ENCODE measurements around the gene FAM120B.

The FAM120B gene

GRCh38 chr6:170371588-170371987 lies 65.0 kb downstream of the FAM120B start:
- H3K9me3 ChIP-seq = no peaks in the 10 kb centered on the region
- H3K9ac ChIP-seq = no peak overlapping the region
- no peaks in the 10 kb centered on the region for H3K27me3 ChIP-seq
- peaks cover 13% of the 10 kb centered on the region for H3K4me1 ChIP-seq
- peaks cover 2% of the 10 kb centered on the region; the same call in 1 of the 2 replicates for H4K20me1 ChIP-seq
- H3K4me3 ChIP-seq = no peak overlapping the region
- peaks cover 37% of the 10 kb centered on the region for H3K36me3 ChIP-seq
- no peak for TF ChIP-seq Cebpa-rat (IDR thresholded peaks at IDR 0.05)
- no peak overlapping the region for H3K27ac ChIP-seq
- no peak overlapping the region for H3K4me2 ChIP-seq

GRCh38 chr6:170372380-170373325 lies 66.1 kb downstream of the FAM120B start:
- Histone ChIP-seq H4K20me1 (no peaks in the 10 kb centered on the region), H3K27me3 (no peaks in the 10 kb centered on the region), H3K9ac (no peak overlapping the region), H3K4me1 (peaks cover 20% of the 10 kb centered on the region), H3K9me3 (no peaks in the 10 kb centered on the region), H3K27ac (no peak overlapping the region), H3K4me2 (no peak overlapping the region), H3K36me3 (peaks cover 27% of the 10 kb centered on the region), H3K4me3 (no peak overlapping the region)
- no peak for TF ChIP-seq Cebpa-rat (IDR thresholded peaks at IDR 0.05)

- Histone ChIP-seq H3K4me1 (peaks cover 32% of the 10 kb centered on the region), H3K4me3 (no peak overlapping the region), H3K36me3 (peaks cover 15% of the 10 kb centered on the region), H3K27me3 (no peaks in the 10 kb centered on the region), H4K20me1 (no peaks in the 10 kb centered on the region), H3K9ac (no peak overlapping the region), H3K4me2 (no peak overlapping the region), H3K9me3 (no peaks in the 10 kb centered on the region), H3K27ac (no peak overlapping the region)
- no peak for TF ChIP-seq Cebpa-rat (IDR thresholded peaks at IDR 0.05)
Measured at GRCh38 chr6:170374571-170375444, 68.2 kb downstream of the FAM120B start.

- H3K4me3 ChIP-seq = no peak overlapping the region
- H3K36me3 ChIP-seq = peaks cover 14% of the 10 kb centered on the region
- no peaks in the 10 kb centered on the region for H4K20me1 ChIP-seq
- no peaks in the 10 kb centered on the region for H3K9me3 ChIP-seq
- 0 out of 2 replicates have a peak overlapping the region, but pooled peaks have one; percentile 38 for H3K27ac ChIP-seq
- no peak for TF ChIP-seq Cebpa-rat (IDR thresholded peaks at IDR 0.05)
- H3K4me1 ChIP-seq = peaks cover 32% of the 10 kb centered on the region
- no peak overlapping the region for H3K4me2 ChIP-seq
- H3K9ac ChIP-seq = no peak overlapping the region
- H3K27me3 ChIP-seq = no peaks in the 10 kb centered on the region
Measured at GRCh38 chr6:170375661-170376060, 69.1 kb downstream of the FAM120B start.

GRCh38 chr6:170376386-170377043 lies 70.0 kb downstream of the FAM120B start:
- H3K4me1 ChIP-seq = peaks cover 32% of the 10 kb centered on the region
- H3K27me3 ChIP-seq = no peaks in the 10 kb centered on the region
- H3K9me3 ChIP-seq = no peaks in the 10 kb centered on the region
- peaks cover 10% of the 10 kb centered on the region for H3K36me3 ChIP-seq
- no peak overlapping the region for H3K9ac ChIP-seq
- no peaks in the 10 kb centered on the region for H4K20me1 ChIP-seq
- no peak overlapping the region for H3K4me3 ChIP-seq
- H3K27ac ChIP-seq = no peak overlapping the region
- TF ChIP-seq Cebpa-rat (IDR thresholded peaks at IDR 0.05) = no peak
- H3K4me2 ChIP-seq = peak overlapping the region; percentile 37

- Histone ChIP-seq H3K27ac (0 out of 2 replicates have a peak overlapping the region, but pooled peaks have one; percentile 19), H3K27me3 (no peaks in the 10 kb centered on the region), H3K9me3 (no peaks in the 10 kb centered on the region), H3K4me3 (no peak overlapping the region), H3K9ac (no peak overlapping the region), H3K4me2 (peak overlapping the region; percentile 45), H3K36me3 (peaks cover 8% of the 10 kb centered on the region; the same call in 1 of the 2 replicates), H3K4me1 (peaks cover 32% of the 10 kb centered on the region), H4K20me1 (no peaks in the 10 kb centered on the region)
- TF ChIP-seq Cebpa-rat (IDR thresholded peaks at IDR 0.05) = no peak
Measured at GRCh38 chr6:170378502-170378901, 71.9 kb downstream of the FAM120B start.

GRCh38 chr6:170381562-170381961 lies 75.0 kb downstream of the FAM120B start:
- peaks cover 28% of the 10 kb centered on the region for H3K4me1 ChIP-seq
- no peaks in the 10 kb centered on the region for H4K20me1 ChIP-seq
- H3K27ac ChIP-seq = no peak overlapping the region
- no peak overlapping the region for H3K4me2 ChIP-seq
- no peaks in the 10 kb centered on the region for H3K9me3 ChIP-seq
- TF ChIP-seq Cebpa-rat (IDR thresholded peaks at IDR 0.05) = no peak
- H3K9ac ChIP-seq = no peak overlapping the region
- H3K36me3 ChIP-seq = peaks cover 12% of the 10 kb centered on the region; the same call in 1 of the 2 replicates
- H3K4me3 ChIP-seq = no peak overlapping the region
- H3K27me3 ChIP-seq = no peaks in the 10 kb centered on the region

- no peak overlapping the region for H3K27ac ChIP-seq
Measured at GRCh38 chr6:170383466-170384035, 77.0 kb downstream of the FAM120B start.

GRCh38 chr6:170385506-170385905 lies 78.9 kb downstream of the FAM120B start:
- Histone ChIP-seq H3K27me3 (no peaks in the 10 kb centered on the region), H3K9me3 (no peaks in the 10 kb centered on the region), H3K4me1 (peaks cover 8% of the 10 kb centered on the region), H3K4me3 (no peak overlapping the region), H3K9ac (no peak overlapping the region), H4K20me1 (no peaks in the 10 kb centered on the region), H3K36me3 (peaks cover 29% of the 10 kb centered on the region; the same call in 1 of the 2 replicates), H3K4me2 (no peak overlapping the region), H3K27ac (no peak overlapping the region)
- TF ChIP-seq Cebpa-rat (IDR thresholded peaks at IDR 0.05) = no peak

More at GRCh38 chr6:170383466-170384035, 77.0 kb downstream of the FAM120B start:
- H3K4me3 ChIP-seq = no peak overlapping the region
- no peak overlapping the region for H3K4me2 ChIP-seq
- peaks cover 12% of the 10 kb centered on the region for H3K4me1 ChIP-seq
- H3K9me3 ChIP-seq = no peaks in the 10 kb centered on the region
- TF ChIP-seq Cebpa-rat (IDR thresholded peaks at IDR 0.05) = no peak
- H3K36me3 ChIP-seq = peaks cover 21% of the 10 kb centered on the region; the same call in 1 of the 2 replicates
- H4K20me1 ChIP-seq = no peaks in the 10 kb centered on the region
- H3K27me3 ChIP-seq = no peaks in the 10 kb centered on the region
- H3K9ac ChIP-seq = no peak overlapping the region
